Neuron (in vitro differentiated cells): ENCODE data around the gene CD2BP2.
"Not testable (repeated sequence)": the region's sequence is repeated elsewhere in the genome, so short reads cannot be mapped to it uniquely, and the experiment has no call there.

ENCODE experiments used
- H2AFZ ChIP-seq: one replicate; pipeline ENCODE4 v1.6.1; 2013; ENCODE audit warnings: low read depth, mild to moderate bottlenecking, inconsistent platforms, low read length, moderate library complexity
- H3K27me3 ChIP-seq: one replicate; pipeline ENCODE4 v1.6.1; 2013; ENCODE audit warnings: low read length; ENCODE audit not compliant: insufficient read depth
- H3K36me3 ChIP-seq: one replicate; pipeline ENCODE4 v1.6.1; 2013; ENCODE audit warnings: low read length; ENCODE audit not compliant: insufficient read depth
- H3K4me1 ChIP-seq: one replicate; pipeline ENCODE4 v1.6.1; 2013; ENCODE audit warnings: low read length; ENCODE audit not compliant: insufficient read depth
- H3K4me3 ChIP-seq: 2 replicates; pipeline ENCODE4 v1.5.1; 2013; ENCODE audit warnings: mild to moderate bottlenecking, low read length, moderate library complexity
- H3K9me3 ChIP-seq: one replicate; pipeline ENCODE4 v1.6.1; 2013; ENCODE audit warnings: low read length

CD2BP2 gene

GRCh38 chr16:30355144-30355953, at the start of gene CD2BP2:
CD2BP2 (minus strand) TSS chr16:30355308; CDS start chr16:30354681, 627 bp downstream.
- peaks cover 62% of the 10 kb centered on the region for H3K36me3 ChIP-seq
- H3K9me3 ChIP-seq = no peaks in the 10 kb centered on the region
- no peaks in the 10 kb centered on the region for H3K27me3 ChIP-seq
- peak within 1 kb of the TSS; percentile 82 for H3K4me3 ChIP-seq
- H3K4me1 ChIP-seq = peaks cover 19% of the 10 kb centered on the region
- peak within 1 kb of the TSS; percentile 64 for H2AFZ ChIP-seq

- H3K4me1 ChIP-seq = peaks cover 25% of the 10 kb centered on the region
- H3K4me3 ChIP-seq = no peak overlapping the region
- peaks cover 24% of the 10 kb centered on the region for H3K36me3 ChIP-seq
- no peaks in the 10 kb centered on the region for H3K27me3 ChIP-seq
- H3K9me3 ChIP-seq = no peaks in the 10 kb centered on the region
- H2AFZ ChIP-seq = no peak overlapping the region
These were observed 46.8 kb upstream of the CD2BP2 start for GRCh38 chr16:30401768-30402425.

- peak overlapping the region; percentile 44 for H3K4me3 ChIP-seq
These were observed 44.5 kb upstream of the CD2BP2 start for GRCh38 chr16:30399435-30400186.

GRCh38 chr16:30398661-30399434, 43.7 kb upstream of the CD2BP2 start:
- Histone ChIP-seq H3K9me3 (no peaks in the 10 kb centered on the region), H3K4me3 (no peak overlapping the region), H2AFZ (no peak overlapping the region), H3K4me1 (peaks cover 36% of the 10 kb centered on the region), H3K36me3 (peaks cover 25% of the 10 kb centered on the region), H3K27me3 (no peaks in the 10 kb centered on the region)

More at GRCh38 chr16:30399435-30400186, 44.5 kb upstream of the CD2BP2 start:
- H3K9me3 ChIP-seq = no peaks in the 10 kb centered on the region
- H3K36me3 ChIP-seq = peaks cover 25% of the 10 kb centered on the region
- peaks cover 36% of the 10 kb centered on the region for H3K4me1 ChIP-seq
- H2AFZ ChIP-seq = no peak overlapping the region
- H3K27me3 ChIP-seq = no peaks in the 10 kb centered on the region

GRCh38 chr16:30397776-30398660, 42.9 kb upstream of the CD2BP2 start:
- Histone ChIP-seq H3K9me3 (no peaks in the 10 kb centered on the region), H3K4me1 (peaks cover 36% of the 10 kb centered on the region), H2AFZ (no peak overlapping the region), H3K36me3 (peaks cover 25% of the 10 kb centered on the region), H3K4me3 (no peak overlapping the region), H3K27me3 (no peaks in the 10 kb centered on the region)

- Histone ChIP-seq H3K4me3 (peak overlapping the region; percentile 67), H3K9me3 (no peaks in the 10 kb centered on the region), H3K27me3 (no peaks in the 10 kb centered on the region), H3K36me3 (peaks cover 25% of the 10 kb centered on the region), H3K4me1 (peaks cover 36% of the 10 kb centered on the region), H2AFZ (no peak overlapping the region)
These were observed 41.9 kb upstream of the CD2BP2 start for GRCh38 chr16:30397056-30397455.

- H3K27me3 ChIP-seq, H3K9me3 ChIP-seq, H2AFZ ChIP-seq: not testable (repeated sequence)
- H3K36me3 ChIP-seq = peaks cover 25% of the 10 kb centered on the region
- peaks cover 36% of the 10 kb centered on the region for H3K4me1 ChIP-seq
- peak overlapping the region; percentile 67 for H3K4me3 ChIP-seq
These were observed 41.5 kb upstream of the CD2BP2 start for GRCh38 chr16:30396627-30397026.

GRCh38 chr16:30395992-30396585, 41.0 kb upstream of the CD2BP2 start:
- Histone ChIP-seq H3K36me3 (peaks cover 25% of the 10 kb centered on the region), H2AFZ (no peak overlapping the region), H3K9me3 (no peaks in the 10 kb centered on the region), H3K27me3 (no peaks in the 10 kb centered on the region), H3K4me3 (peak overlapping the region; percentile 67), H3K4me1 (peaks cover 36% of the 10 kb centered on the region)

GRCh38 chr16:30395155-30395991, 40.3 kb upstream of the CD2BP2 start, which contains the start of gene ZNF48:
ZNF48 (plus strand) TSS chr16:30395420; CDS start chr16:30395795, 375 bp downstream.
- H2AFZ ChIP-seq = no peak within 1 kb of the TSS
- H3K9me3 ChIP-seq = no peaks in the 10 kb centered on the region
- H3K4me1 ChIP-seq = peaks cover 34% of the 10 kb centered on the region
- H3K4me3 ChIP-seq = peak within 1 kb of the TSS; percentile 67
- H3K27me3 ChIP-seq = no peaks in the 10 kb centered on the region
- peaks cover 25% of the 10 kb centered on the region for H3K36me3 ChIP-seq

GRCh38 chr16:30394592-30395154, 39.6 kb upstream of the CD2BP2 start:
- no peaks in the 10 kb centered on the region for H3K9me3 ChIP-seq
- no peaks in the 10 kb centered on the region for H3K27me3 ChIP-seq
- peaks cover 25% of the 10 kb centered on the region for H3K36me3 ChIP-seq
- H2AFZ ChIP-seq = no peak overlapping the region
- H3K4me3 ChIP-seq = peak overlapping the region; percentile 67
- H3K4me1 ChIP-seq = peaks cover 31% of the 10 kb centered on the region

GRCh38 chr16:30383521-30383920, 28.4 kb upstream of the CD2BP2 start:
- Histone ChIP-seq H3K27me3 (no peaks in the 10 kb centered on the region), H2AFZ (no peak overlapping the region), H3K4me3 (no peak overlapping the region), H3K9me3 (no peaks in the 10 kb centered on the region), H3K4me1 (peaks cover 10% of the 10 kb centered on the region), H3K36me3 (no peaks in the 10 kb centered on the region)
